GM12891 (cell line): ENCODE data around the gene TCF7L2.

Source experiments
- POLR2A ChIP-seq: IDR thresholded peaks from 2 replicates; pipeline ENCODE4 v1.6.1; 2011; ENCODE audit warnings: low read depth, low read length, control low read depth
- POLR2AphosphoS5 ChIP-seq: IDR thresholded peaks from 2 replicates; pipeline ENCODE4 v1.6.1; 2011; ENCODE audit warnings: low read depth, low read length, control low read depth
- TAF1 ChIP-seq: IDR thresholded peaks from 2 replicates; pipeline ENCODE4 v1.6.1; 2011; ENCODE audit warnings: low read depth, low read length, control low read depth

- TF ChIP-seq TAF1 (no peak), POLR2A (no peak), POLR2AphosphoS5 (no peak)
These were observed 138.1 kb downstream of the TCF7L2 start for GRCh38 chr10:113088194-113088593.
